NCI-H748 treated with DMSO at 0.1 percent for 48 hours (cell line): Measurements from ENCODE around the gene KRT26.

ENCODE experiments used
- DNase-seq: peaks from one replicate; lab custom pipeline; 2025; lab: John Stamatoyannopoulos, UW

KRT26 gene

DNA sequence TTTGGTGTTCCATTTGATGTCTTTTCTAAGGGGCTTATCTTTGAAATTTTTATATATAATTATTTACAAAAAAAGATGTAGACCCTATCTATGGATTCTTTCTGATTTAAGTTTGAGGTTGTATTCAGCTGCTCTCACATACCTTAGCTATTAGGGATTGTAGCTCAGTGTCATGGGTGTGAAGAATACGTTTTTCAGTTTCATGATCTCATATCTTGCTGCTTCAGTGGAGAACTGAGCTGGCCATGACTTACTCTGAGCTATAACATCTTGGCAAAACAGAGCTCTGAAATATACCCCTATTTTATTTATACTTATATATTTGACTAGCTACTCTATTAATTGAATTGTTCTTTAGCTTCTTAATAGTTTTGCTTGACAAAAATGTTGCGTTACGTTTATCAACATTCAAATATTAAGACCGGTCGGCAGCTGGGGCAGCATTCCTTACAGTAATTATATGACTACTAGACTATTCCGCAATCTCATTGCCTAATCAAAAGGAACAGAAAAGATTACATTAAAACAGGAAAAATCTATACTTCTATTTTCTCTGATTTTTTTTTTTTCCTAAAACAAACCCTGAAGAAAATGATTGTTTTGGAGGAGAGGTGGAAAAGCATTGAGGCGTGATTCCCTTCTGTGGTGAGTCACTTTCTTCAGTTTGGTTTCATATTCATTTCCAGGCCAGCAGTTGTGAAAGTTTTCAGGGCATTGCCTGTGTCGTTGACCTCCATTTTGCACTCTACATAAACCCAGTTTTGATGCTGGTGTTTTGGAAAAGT is 44.4 kb downstream of the KRT26 start:
- no peak for DNase-seq

DNA sequence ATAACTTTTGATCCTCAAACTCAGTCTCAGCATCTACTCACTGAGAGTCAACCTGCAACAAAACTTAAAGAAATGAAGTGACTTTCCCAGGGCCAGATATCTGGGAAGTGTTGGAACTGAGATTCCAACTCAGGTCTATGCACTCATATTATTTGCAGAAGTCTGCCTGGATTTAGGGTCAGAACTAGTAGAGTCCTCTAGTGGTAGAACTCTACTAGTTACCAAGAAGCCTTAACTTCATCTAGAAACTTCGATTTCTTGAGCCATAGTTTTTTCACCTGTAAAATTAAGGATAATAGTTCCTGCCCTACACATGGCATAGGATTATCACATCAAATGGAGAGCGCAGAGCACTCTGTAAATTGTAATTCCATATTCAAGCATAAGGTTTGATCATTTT is 45.1 kb downstream of the KRT26 start:
- DNase-seq = no peak

DNA sequence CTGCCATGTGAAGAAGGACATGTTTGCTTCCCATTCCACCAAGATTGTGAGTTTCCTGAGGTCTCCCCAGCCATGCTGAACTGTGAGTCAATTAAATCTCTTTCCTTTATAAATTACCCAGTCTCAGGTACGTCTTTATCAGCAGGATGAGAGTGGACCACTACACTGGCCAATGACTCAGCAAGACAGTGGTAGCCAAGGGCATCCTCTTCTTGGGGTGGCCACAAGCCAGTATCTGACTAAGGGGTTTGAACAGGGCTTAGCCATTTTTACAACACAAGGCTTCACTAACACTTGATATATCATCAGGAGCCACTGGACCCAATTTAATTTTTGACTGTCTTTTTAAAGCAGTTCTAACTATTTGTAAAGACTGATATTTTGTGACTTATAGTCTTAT is 47.3 kb downstream of the KRT26 start:
- DNase-seq = no peak

DNA sequence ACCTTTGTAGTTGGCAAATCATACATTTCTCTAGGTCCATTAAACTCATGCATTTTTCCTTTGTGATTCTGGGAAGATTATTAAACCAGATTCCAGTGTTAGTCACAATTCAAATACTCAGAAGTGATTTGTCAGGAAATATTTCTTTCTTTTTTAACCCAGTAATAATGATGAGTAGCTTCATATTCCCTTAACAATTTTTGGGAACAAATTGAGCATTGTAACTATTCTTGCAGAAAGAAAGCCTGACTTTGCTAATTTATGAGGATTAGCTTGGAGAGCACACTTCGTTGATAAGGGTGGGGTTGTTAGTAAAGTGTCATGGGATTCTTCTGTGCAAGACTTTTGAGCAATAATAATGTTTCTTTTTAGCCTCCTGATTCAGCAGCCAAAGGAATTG is 49.8 kb downstream of the KRT26 start:
- no peak for DNase-seq

DNA sequence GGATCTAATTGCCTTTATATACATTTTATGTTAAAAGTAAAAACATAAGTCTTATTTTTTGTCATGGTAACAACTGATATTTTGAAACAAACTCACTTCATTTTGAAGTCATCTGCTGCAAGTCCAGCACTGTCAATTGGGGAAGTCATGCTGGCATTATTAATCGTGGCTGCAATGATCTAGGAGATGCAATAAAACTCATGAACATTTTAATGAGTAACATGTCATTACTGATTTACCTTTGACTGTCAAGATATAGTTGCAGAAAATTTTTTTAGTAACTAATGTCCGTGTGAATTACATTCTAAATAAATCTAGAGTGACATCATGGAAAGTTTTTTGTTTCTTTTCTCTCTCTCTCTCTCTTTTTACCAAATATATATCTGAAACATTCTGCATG is 51.1 kb downstream of the KRT26 start:
- DNase-seq = no peak

DNA sequence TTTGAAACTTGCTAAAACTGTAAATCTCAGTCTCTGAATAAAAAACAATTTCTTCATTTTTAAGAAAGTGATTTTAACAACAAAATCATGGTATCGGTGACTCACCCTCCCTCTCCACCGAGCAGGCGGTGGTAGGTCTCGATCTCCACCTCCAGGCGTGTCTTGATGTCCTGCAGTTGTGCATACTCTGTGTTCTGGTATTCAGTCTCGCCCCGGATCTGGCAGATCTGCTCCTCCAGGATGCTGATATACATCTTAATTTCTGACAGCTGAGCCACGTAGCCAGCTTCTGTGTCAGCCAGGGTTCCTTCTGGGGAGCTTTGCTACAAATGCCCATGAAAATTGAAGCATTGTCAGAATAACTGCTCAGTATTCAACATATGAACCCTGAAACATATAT is 53.1 kb downstream of the KRT26 start:
- no peak for DNase-seq

DNA sequence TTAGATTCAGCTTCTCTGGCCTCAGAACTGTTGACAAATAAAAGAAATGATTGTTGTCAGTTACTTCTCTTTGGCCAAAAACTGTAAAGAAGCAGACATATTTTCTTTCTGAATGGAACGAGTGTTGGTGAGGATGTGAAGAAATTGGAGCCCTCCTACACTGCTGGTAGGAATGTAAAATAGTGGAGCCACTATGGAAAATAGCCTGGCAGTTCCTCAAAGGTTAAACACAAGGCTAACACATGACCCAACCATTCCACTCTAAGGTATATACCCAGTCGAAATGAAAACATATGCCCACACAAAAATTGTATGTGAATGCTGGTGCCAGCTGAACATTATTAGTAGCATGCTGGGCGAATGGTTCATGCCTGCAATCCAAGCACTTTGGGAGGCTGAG is 54.2 kb downstream of the KRT26 start:
- no peak for DNase-seq
